Adrenal gland (tissue), 12 donors: ENCODE measurements around the gene PARP11. TPM values are rescaled to one million over a fixed set of nuclear protein-coding genes. Genes with fewer than 3 reads are reported as not detected.

Source experiments
- DNase-seq, 7 donors: peaks; one replicate each; pipeline ENCODE4 v3.0.0-alpha.2; 2019 to 2020
- H3K27ac ChIP-seq, 5 donors: fragments of 200-600 bp; sonication (generic) in 4 of 5; 1 replicate in 3 of 5; 2 replicates in 2 of 5; pipeline versions ENCODE4 v1.5.1 to v1.8.0; 2016 to 2020; ENCODE audit warnings: mild to moderate bottlenecking in 1 of 5
- H3K27me3 ChIP-seq: fragments of 200-600 bp; 2 replicates; pipeline ENCODE4 v1.8.0; 2021
- H3K36me3 ChIP-seq, 2 donors: fragments of 200-600 bp; replicated peaks in 1 of 2; 1 replicate in 1 of 2; 2 replicates in 1 of 2; pipeline versions ENCODE4 v1.5.1 to v1.8.0; 2018 to 2022
- H3K4me1 ChIP-seq, 2 donors: fragments of 200-600 bp; replicated peaks in 1 of 2; 1 replicate in 1 of 2; 2 replicates in 1 of 2; pipeline versions ENCODE4 v1.5.1 to v1.8.0; 2018 to 2021
- H3K4me3 ChIP-seq, 4 donors: fragments of 200-600 bp; sonication (generic) in 3 of 4; one replicate each; pipeline ENCODE4 v1.5.1; 2016 to 2018
- H3K9me3 ChIP-seq, 3 donors: fragments of 200-600 bp; sonication (generic) in 1 of 3; replicated peaks in 1 of 3; 1 replicate in 2 of 3; 2 replicates in 1 of 3; pipeline versions ENCODE4 v1.5.1 to v1.8.0; 2016 to 2021
- POLR2A ChIP-seq, 2 donors: fragments of 450-650 bp; IDR thresholded peaks; one replicate each; pipeline ENCODE4 v1.6.1; 2017; ENCODE audit warnings: antibody characterized with exemption in 2 of 2, mild to moderate bottlenecking in 2 of 2, moderate library complexity in 1 of 2
- WGBS, 4 donors: extraction: QIAGEN DNeasy Blood & Tissue Kit in 2 of 4; methylation state at CpG; one replicate each; pipeline versions ENCODE4 v1.1.5 to v1.1.7; 2013 to 2017; 5-methylcytosine and 5-hydroxymethylcytosine counted together
- intact Hi-C, 2 donors: fragments of 100-400 bp; cut with DNase I; formaldehyde crosslinking; loops; one replicate each; pipeline versions ENCODE4 v1.14.1 to v1.15.0; 2022 to 2023
- polyA plus RNA-seq, 3 donors: library from polyadenylated mRNA; stranded (reverse); fragments of 200-250 nt in 2 of 3; fragments of 350-450 nt in 1 of 3; fragmentation: Illumina TruSeq in 1 of 3; extraction: RNeasy Lipid Tissue Mini Kit (QIAGEN cat#74804) in 1 of 3; gene quantifications; one replicate each; pipeline ENCODE4 v1.2.3, GENCODE V29; 2013 to 2014
- total RNA-seq, 9 donors: library from RNA; depleted of rRNA in 4 of 9; stranded (reverse); fragments of >200 nt in 4 of 9; fragments of 120-200 nt in 1 of 9; fragmentation: NEBNext Ultra II Directional in 1 of 9; extraction: Animal tissue kit (Norgen Biotek cat#: 25700) in 1 of 9; gene quantifications; one replicate each; pipeline versions ENCODE4 v1.1.0 to v1.2.4, GENCODE V29; 2013 to 2023
- TF ChIP-seq, protein P1 (sequence below), 6 experiments: fragments of 450-650 bp in 4 of 6; fragments of 200-600 bp in 2 of 6; sonication (generic) in 1 of 6; IDR thresholded peaks; 1 replicate in 5 of 6; 2 replicates in 1 of 6; pipeline versions ENCODE4 v1.5.1 to v1.8.0; 2016 to 2021; ENCODE audit warnings: antibody characterized with exemption in 6 of 6, mild to moderate bottlenecking in 2 of 6, moderate library complexity in 1 of 6
- donor health status: healthy with polysubstance abuse.
- donor health status: Bipolar disorder and iron deficiency.
- donor health status: DM: yes; HTN: yes; CAD: no.
- donor health status: DM: no; HTN: no; CAD: no.
- donor health status: DM: no; HTN: no; CAD: no.
- donor health status: DM: yes; HTN: yes; CAD: no.

Gene PARP11
- total and polyA plus RNA-seq, 12 donors, result 2.8 to 29.8 (median 16.8) TPM

DNA sequence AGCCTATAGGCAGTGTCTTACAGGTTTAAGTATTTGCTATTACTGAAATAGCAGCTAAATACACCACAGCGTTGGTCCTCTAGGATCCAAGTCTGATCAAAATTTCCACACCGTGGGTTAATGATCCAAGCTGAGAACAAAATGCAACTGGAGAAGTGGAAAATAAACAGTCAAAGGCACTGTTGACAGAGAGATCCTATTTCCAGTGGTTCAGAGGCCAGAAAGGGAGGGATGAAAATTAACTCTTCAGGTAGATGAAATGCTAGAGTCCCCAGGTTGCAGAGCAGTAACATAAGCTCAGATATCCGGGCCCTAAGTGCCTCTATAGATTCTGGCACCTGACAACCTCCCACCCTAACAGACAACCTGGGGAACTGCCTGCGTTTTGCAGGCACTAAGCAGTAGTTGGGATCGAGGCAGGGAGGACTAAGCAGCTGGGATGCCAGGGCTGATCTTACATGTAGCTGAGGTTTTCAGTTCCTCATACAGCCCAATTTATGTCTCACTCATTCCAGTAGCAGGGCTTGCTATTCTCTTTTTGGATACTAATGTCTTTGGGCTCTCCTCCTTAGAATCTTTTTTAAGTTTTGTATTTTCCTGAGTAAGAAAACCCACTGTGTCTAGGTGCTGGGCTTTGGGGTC lies 77.6 kb downstream of the PARP11 start:
- DNase-seq, result no peak
- intact Hi-C loops, result no loop called here
- H3K27me3 ChIP-seq, result no peaks in the 10 kb centered on the region
- H3K27ac ChIP-seq, result no peak overlapping the region
- WGBS, 4 donors, result 73 to 93% (median 76%) methylated on average over 5 of the region's 5 CpGs
- H3K4me3 ChIP-seq, result no peak overlapping the region
- H3K4me1 ChIP-seq, result peaks cover 0 to 8% of the 10 kb centered on the region in 2 donors
- no peaks in the 10 kb centered on the region for H3K9me3 ChIP-seq
- no peak for TF ChIP-seq POLR2A (IDR thresholded peaks at IDR 0.05)
- TF ChIP-seq, protein P1, sequence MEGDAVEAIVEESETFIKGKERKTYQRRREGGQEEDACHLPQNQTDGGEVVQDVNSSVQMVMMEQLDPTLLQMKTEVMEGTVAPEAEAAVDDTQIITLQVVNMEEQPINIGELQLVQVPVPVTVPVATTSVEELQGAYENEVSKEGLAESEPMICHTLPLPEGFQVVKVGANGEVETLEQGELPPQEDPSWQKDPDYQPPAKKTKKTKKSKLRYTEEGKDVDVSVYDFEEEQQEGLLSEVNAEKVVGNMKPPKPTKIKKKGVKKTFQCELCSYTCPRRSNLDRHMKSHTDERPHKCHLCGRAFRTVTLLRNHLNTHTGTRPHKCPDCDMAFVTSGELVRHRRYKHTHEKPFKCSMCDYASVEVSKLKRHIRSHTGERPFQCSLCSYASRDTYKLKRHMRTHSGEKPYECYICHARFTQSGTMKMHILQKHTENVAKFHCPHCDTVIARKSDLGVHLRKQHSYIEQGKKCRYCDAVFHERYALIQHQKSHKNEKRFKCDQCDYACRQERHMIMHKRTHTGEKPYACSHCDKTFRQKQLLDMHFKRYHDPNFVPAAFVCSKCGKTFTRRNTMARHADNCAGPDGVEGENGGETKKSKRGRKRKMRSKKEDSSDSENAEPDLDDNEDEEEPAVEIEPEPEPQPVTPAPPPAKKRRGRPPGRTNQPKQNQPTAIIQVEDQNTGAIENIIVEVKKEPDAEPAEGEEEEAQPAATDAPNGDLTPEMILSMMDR (IDR thresholded peaks at IDR 0.05), result no peak
- H3K36me3 ChIP-seq, result no peaks in the 10 kb centered on the region

- no peak for TF ChIP-seq POLR2A (IDR thresholded peaks at IDR 0.05)
- TF ChIP-seq, protein P1 (IDR thresholded peaks at IDR 0.05), result no peak
- 54 to 76% (median 60%) methylated on average over 2 of the region's 2 CpGs for WGBS, 4 donors
- Histone ChIP-seq H3K27me3 (no peaks in the 10 kb centered on the region), H3K4me3 (no peak overlapping the region), H3K4me1 (peaks cover 0 to 8% of the 10 kb centered on the region in 2 donors), H3K27ac (no peak overlapping the region), H3K9me3 (no peaks in the 10 kb centered on the region), H3K36me3 (no peaks in the 10 kb centered on the region)
- DNase-seq, result no peak
- intact Hi-C loops, result no loop called here
These were observed 78.1 kb downstream of the PARP11 start for GRCh38 chr12:3795066-3795465.

DNA sequence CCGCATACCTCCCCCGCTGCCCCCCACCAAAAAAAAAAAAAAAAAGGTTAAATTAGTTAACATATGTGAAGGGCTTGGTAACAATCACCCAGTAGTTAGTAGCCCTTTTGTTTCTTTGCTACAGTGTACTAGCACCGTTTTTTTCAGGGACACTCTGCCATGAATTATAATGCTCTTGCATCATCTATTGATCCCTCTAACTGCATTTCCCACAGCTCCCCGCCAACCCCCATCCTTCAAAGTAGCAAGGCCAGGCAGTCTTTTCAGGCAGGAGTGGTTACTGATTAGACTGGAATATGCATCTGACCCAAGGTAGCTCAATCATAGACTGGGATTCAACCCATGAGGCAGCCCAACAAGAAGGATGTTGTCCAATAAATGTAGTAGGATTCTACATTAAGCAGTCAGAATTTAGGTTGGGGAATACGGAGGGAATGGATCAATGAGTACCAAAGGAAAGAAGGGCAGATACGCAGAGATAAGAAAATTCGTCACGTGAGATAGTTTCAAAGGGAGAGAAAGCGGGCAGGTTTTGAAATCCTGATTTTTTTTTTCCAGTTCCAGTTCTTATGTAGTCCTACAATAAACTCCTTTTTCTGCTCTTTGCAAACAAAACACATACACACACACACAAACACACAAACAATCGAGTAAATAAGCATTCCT lies 80.4 kb downstream of the PARP11 start:
- no peaks in the 10 kb centered on the region for H3K27me3 ChIP-seq
- no peaks in the 10 kb centered on the region for H3K4me1 ChIP-seq
- H3K36me3 ChIP-seq, result no peaks in the 10 kb centered on the region
- no peaks in the 10 kb centered on the region for H3K9me3 ChIP-seq
- no peak for DNase-seq
- H3K27ac ChIP-seq, result no peak overlapping the region
- H3K4me3 ChIP-seq, result no peak overlapping the region
- 78 to 83% (median 80%) methylated on average over 10 of the region's 10 CpGs for WGBS, 4 donors
- TF ChIP-seq, protein P1 (IDR thresholded peaks at IDR 0.05), result no peak
- no peak for TF ChIP-seq POLR2A (IDR thresholded peaks at IDR 0.05)
- intact Hi-C loops, result no loop called here

- no peaks in the 10 kb centered on the region for H3K36me3 ChIP-seq
- H3K9me3 ChIP-seq, result no peaks in the 10 kb centered on the region
- H3K4me1 ChIP-seq, result no peaks in the 10 kb centered on the region
- no peak for DNase-seq
- no peaks in the 10 kb centered on the region for H3K27me3 ChIP-seq
- no peak overlapping the region for H3K27ac ChIP-seq
- no peak for TF ChIP-seq POLR2A (IDR thresholded peaks at IDR 0.05)
- TF ChIP-seq, protein P1 (IDR thresholded peaks at IDR 0.05), result no peak
- intact Hi-C loops, result no loop called here
- no peak overlapping the region for H3K4me3 ChIP-seq
- WGBS, 4 donors, result 79 to 84% (median 81%) methylated on average over 5 of the region's 5 CpGs
These were observed 81.8 kb downstream of the PARP11 start for GRCh38 chr12:3791256-3791874.
